Transverse colon (tissue), 3 donors: ENCODE measurements around the gene MORC1.

Source experiments
- EP300 ChIP-seq: sonication (generic); formaldehyde crosslinking; IDR thresholded peaks from one replicate; pipeline ENCODE4 v1.6.1; 2017; ENCODE audit warnings: antibody characterized with exemption, low read depth
- POLR2A ChIP-seq: fragments of 450-650 bp; IDR thresholded peaks from one replicate; pipeline ENCODE4 v1.6.1; 2016; ENCODE audit warnings: antibody characterized with exemption, mild to moderate bottlenecking, moderate library complexity
- TF ChIP-seq, protein P1 (sequence below), 5 experiments: fragments of 200-600 bp in 3 of 5; fragments of 450-650 bp in 2 of 5; sonication (generic) in 3 of 5; IDR thresholded peaks; 1 replicate in 2 of 5; 2 replicates in 3 of 5; pipeline ENCODE4 v1.5.1; 2016 to 2017; ENCODE audit warnings: antibody characterized with exemption in 5 of 5, inconsistent platforms in 3 of 5, mild to moderate bottlenecking in 2 of 5, moderate library complexity in 1 of 5

DNA sequence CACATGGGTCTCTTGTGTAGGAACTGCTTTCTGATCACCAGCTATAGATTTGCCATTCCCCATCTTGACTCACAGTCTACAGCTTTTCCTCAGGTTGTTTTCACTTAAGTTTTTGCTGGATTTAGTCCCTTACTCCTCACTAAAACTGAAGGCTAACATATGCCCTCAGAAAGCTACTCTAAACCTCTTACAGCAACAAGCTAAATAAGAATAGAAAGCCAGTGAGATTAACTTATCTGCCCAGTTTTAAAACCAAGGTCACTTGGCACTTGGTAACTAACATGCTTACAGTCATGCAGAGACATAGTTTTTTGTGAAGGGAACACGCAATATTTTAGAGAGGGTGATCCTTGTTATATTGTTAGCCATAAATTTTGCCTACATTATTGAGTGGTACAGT lies 164.2 kb downstream of the MORC1 start, which contains the start of gene GUCA1C:
- TF ChIP-seq, protein P1, sequence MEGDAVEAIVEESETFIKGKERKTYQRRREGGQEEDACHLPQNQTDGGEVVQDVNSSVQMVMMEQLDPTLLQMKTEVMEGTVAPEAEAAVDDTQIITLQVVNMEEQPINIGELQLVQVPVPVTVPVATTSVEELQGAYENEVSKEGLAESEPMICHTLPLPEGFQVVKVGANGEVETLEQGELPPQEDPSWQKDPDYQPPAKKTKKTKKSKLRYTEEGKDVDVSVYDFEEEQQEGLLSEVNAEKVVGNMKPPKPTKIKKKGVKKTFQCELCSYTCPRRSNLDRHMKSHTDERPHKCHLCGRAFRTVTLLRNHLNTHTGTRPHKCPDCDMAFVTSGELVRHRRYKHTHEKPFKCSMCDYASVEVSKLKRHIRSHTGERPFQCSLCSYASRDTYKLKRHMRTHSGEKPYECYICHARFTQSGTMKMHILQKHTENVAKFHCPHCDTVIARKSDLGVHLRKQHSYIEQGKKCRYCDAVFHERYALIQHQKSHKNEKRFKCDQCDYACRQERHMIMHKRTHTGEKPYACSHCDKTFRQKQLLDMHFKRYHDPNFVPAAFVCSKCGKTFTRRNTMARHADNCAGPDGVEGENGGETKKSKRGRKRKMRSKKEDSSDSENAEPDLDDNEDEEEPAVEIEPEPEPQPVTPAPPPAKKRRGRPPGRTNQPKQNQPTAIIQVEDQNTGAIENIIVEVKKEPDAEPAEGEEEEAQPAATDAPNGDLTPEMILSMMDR (IDR thresholded peaks at IDR 0.05), result no peak
- TF ChIP-seq POLR2A, result no peak
- no peak for TF ChIP-seq EP300
